ENCODE measurements around the gene PSMB9.

The PSMB9 gene

DNA sequence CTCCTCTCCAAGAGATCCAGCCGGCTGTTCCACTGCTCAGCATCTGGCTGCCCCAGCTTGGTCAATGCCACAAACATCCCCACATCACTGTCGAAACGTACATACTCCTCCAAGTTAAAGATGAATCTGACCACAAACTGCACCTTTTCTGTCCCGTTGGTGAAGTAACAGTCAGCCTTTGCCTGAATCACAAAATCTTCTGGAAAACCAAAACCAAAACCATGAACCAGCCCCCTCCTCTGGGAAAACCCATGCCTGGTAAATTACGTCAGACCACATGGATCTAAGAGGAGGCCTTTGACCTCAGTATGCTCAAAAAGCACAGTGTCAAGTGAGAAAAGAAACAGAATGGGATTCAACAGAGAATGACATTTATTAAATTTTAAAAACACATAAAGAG, 38.9 kb upstream of the PSMB9 start:
- Histone ChIP-seq H3K36me3 (ENCODE audit: control insufficient read depth, insufficient read depth, low read length) (no peaks in the 10 kb centered on the region), H2AFZ (no peak overlapping the region)

DNA sequence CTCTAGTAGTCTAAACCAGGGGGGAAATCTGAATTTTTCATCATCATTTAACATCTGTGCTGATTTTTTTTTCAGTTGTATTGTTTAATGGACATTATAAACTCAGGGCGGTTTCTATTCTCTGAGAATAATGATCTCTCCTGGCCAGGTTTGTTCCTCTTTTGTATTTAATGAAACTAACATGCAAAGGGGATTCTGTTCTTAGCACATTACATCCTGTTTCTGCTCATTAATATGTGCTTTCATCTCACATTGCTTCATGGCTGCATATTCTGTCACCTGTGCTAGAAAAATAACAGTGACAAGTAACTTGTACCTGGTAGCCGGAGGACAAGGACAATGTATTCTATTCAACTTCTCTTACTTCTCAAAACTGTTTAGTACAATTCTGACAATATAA, 38.0 kb upstream of the PSMB9 start:
- no peak overlapping the region for H2AFZ ChIP-seq
- no peaks in the 10 kb centered on the region for H3K9me3 ChIP-seq (ENCODE audit: control insufficient read depth, low read length)
- H3K27ac ChIP-seq: no peak overlapping the region
- H3K27me3 ChIP-seq (ENCODE audit: control insufficient read depth, insufficient read depth, low read length): no peaks in the 10 kb centered on the region
- no peak overlapping the region for H3K4me2 ChIP-seq (ENCODE audit: low read length)
- no peak overlapping the region for H3K4me3 ChIP-seq (ENCODE audit: low read depth, low read length)
- TF ChIP-seq, protein P1, sequence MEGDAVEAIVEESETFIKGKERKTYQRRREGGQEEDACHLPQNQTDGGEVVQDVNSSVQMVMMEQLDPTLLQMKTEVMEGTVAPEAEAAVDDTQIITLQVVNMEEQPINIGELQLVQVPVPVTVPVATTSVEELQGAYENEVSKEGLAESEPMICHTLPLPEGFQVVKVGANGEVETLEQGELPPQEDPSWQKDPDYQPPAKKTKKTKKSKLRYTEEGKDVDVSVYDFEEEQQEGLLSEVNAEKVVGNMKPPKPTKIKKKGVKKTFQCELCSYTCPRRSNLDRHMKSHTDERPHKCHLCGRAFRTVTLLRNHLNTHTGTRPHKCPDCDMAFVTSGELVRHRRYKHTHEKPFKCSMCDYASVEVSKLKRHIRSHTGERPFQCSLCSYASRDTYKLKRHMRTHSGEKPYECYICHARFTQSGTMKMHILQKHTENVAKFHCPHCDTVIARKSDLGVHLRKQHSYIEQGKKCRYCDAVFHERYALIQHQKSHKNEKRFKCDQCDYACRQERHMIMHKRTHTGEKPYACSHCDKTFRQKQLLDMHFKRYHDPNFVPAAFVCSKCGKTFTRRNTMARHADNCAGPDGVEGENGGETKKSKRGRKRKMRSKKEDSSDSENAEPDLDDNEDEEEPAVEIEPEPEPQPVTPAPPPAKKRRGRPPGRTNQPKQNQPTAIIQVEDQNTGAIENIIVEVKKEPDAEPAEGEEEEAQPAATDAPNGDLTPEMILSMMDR (IDR thresholded peaks at IDR 0.05): no peak
- no peaks in the 10 kb centered on the region for H3K4me1 ChIP-seq
- H3K9ac ChIP-seq: no peak overlapping the region
- H3K79me2 ChIP-seq: no peaks in the 10 kb centered on the region
- no peaks in the 10 kb centered on the region for H3K36me3 ChIP-seq (ENCODE audit: control insufficient read depth, insufficient read depth, low read length)

More for the DNA sequence above, 38.9 kb upstream of the PSMB9 start:
- Histone ChIP-seq H3K27ac (no peak overlapping the region), H3K9me3 (ENCODE audit: control insufficient read depth, low read length) (no peaks in the 10 kb centered on the region), H3K9ac (no peak overlapping the region), H3K4me2 (ENCODE audit: low read length) (no peak overlapping the region), H3K79me2 (no peaks in the 10 kb centered on the region), H3K4me3 (ENCODE audit: low read depth, low read length) (no peak overlapping the region), H3K4me1 (no peaks in the 10 kb centered on the region), H3K27me3 (ENCODE audit: control insufficient read depth, insufficient read depth, low read length) (no peaks in the 10 kb centered on the region)
- TF ChIP-seq, protein P1 (IDR thresholded peaks at IDR 0.05): no peak

DNA sequence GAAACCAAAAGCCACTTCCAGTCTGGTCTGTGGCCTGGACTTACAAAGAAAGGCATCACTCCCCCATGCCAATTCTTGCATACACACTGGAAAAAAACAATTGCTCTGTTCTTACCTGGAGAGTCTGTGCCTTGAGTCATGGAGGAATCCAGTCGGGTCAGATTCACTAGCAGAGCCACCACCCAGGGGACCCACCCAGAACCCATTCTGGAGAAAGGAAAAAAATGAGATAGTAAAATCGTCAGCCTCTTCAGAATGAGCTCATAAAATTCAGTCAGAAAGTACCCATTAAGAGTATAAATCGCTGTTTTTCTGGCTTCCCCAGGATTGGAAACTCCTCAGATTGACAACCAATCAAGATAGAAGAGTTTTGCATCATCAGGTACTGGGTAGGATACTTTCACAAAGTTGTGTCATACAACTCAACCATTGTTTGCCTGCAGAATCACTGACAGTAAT, 37.2 kb upstream of the PSMB9 start, which contains the start of gene HLA-DOB:
HLA-DOB (minus strand) TSS at position 257 of the 459 bp plus-strand sequence; CDS start at position 206, 51 bp downstream.
- H3K4me2 ChIP-seq (ENCODE audit: low read length): peak within 1 kb of the TSS; percentile 32
- H3K27ac ChIP-seq: no peak within 1 kb of the TSS
- peak within 1 kb of the TSS; percentile 59 for H2AFZ ChIP-seq
- H3K9ac ChIP-seq: no peak within 1 kb of the TSS
- H3K79me2 ChIP-seq: no peaks in the 10 kb centered on the region
- no peaks in the 10 kb centered on the region for H3K27me3 ChIP-seq (ENCODE audit: control insufficient read depth, insufficient read depth, low read length)
- TF ChIP-seq, protein P1 (IDR thresholded peaks at IDR 0.05): no peak
- H3K4me1 ChIP-seq: no peaks in the 10 kb centered on the region
- no peak within 1 kb of the TSS for H3K4me3 ChIP-seq (ENCODE audit: low read depth, low read length)
- H3K36me3 ChIP-seq (ENCODE audit: control insufficient read depth, insufficient read depth, low read length): no peaks in the 10 kb centered on the region
- H3K9me3 ChIP-seq (ENCODE audit: control insufficient read depth, low read length): no peaks in the 10 kb centered on the region

DNA sequence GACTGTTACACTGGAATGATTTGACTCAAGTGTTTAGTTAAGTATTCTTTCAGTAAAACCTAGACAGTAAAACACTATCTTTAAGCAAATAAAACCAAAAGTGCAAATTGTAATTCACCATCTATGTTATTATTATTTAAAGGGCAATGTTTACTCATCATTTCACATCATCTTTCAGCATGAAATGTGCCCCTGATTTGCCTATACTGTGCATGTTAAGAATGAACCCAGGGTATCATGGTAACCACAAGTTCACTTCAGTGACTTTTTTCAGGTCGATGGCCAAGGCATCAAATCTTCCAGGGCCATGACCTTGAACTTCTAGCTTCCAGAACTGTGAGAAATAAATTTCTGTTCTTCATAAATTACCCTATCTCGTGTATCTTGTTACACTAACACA, 35.1 kb upstream of the PSMB9 start:
- Histone ChIP-seq H3K4me2 (ENCODE audit: low read length) (no peak overlapping the region), H3K4me1 (no peaks in the 10 kb centered on the region), H3K79me2 (no peaks in the 10 kb centered on the region), H3K9ac (no peak overlapping the region), H3K4me3 (ENCODE audit: low read depth, low read length) (no peak overlapping the region), H3K9me3 (ENCODE audit: control insufficient read depth, low read length) (no peaks in the 10 kb centered on the region), H3K27ac (no peak overlapping the region), H3K36me3 (ENCODE audit: control insufficient read depth, insufficient read depth, low read length) (no peaks in the 10 kb centered on the region), H3K27me3 (ENCODE audit: control insufficient read depth, insufficient read depth, low read length) (no peaks in the 10 kb centered on the region), H2AFZ (no peak overlapping the region)
- TF ChIP-seq, protein P1 (IDR thresholded peaks at IDR 0.05): no peak

GRCh38 chr6:32819729-32820128, 34.3 kb upstream of the PSMB9 start:
- TF ChIP-seq, protein P1 (IDR thresholded peaks at IDR 0.05): no peak
- no peak overlapping the region for H3K9ac ChIP-seq
- H3K4me1 ChIP-seq: no peaks in the 10 kb centered on the region
- H3K36me3 ChIP-seq (ENCODE audit: control insufficient read depth, insufficient read depth, low read length): no peaks in the 10 kb centered on the region
- no peaks in the 10 kb centered on the region for H3K79me2 ChIP-seq
- H3K9me3 ChIP-seq (ENCODE audit: control insufficient read depth, low read length): no peaks in the 10 kb centered on the region
- H3K4me3 ChIP-seq (ENCODE audit: low read depth, low read length): no peak overlapping the region
- H3K27me3 ChIP-seq (ENCODE audit: control insufficient read depth, insufficient read depth, low read length): no peaks in the 10 kb centered on the region
- no peak overlapping the region for H3K27ac ChIP-seq
- H3K4me2 ChIP-seq (ENCODE audit: low read length): no peak overlapping the region
- no peak overlapping the region for H2AFZ ChIP-seq

Data from parathyroid adenoma (tissue), 2 donors.